ENCODE results near the gene SLC4A2.
A peak's percentile ranks its signal among the peaks of the same experiment; 100 is the strongest.
"Not testable (repeated sequence)": the region's sequence is repeated elsewhere in the genome, so short reads cannot be mapped to it uniquely, and the experiment has no call there.

The SLC4A2 gene

GRCh38 chr7:151059367-151060112, at the start of gene SLC4A2:
Gene SLC4A2 (plus strand): TSS chr7:151059589. CDS start chr7:151061988, 2,399 bp downstream.
- peak; percentile 46 for DNase-seq (ENCODE audit: low read depth)

GRCh38 chr7:151010037-151010306, 49.4 kb upstream of the SLC4A2 start:
- DNase-seq (ENCODE audit: low read depth): no peak

DNA sequence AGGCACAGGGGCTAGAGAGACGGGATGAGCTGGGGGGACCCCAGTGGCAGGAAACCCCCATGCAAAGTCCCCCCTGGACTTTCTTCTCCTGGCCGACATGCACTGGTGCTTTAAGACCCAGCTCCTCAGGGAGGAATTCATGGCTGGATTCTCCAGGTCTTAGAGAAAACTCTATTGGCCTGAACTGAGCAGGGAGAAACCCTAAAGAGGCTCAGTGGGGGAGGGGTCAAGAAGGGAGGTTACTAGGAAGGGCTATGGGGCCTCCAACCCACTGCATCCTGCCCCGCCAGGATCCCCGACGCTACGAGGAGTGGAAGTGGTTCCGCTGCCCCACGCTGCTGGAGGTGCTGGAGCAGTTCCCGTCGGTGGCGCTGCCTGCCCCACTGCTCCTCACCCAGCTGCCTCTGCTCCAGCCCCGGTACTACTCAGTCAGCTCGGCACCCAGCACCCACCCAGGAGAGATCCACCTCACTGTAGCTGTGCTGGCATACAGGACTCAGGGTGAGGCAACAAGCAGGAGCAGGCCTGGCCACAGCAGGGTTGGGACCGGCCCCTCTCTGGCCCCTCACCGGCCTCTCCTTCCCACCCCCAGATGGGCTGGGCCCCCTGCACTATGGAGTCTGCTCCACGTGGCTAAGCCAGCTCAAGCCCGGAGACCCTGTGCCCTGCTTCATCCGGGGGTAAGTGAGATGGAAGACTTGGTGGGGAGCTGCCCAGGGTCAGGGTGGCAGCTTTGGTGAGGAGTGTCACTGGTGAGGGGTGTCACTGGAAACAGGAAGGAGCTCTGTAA, 48.9 kb upstream of the SLC4A2 start:
- no peak for DNase-seq (ENCODE audit: low read depth)

- no peak for DNase-seq (ENCODE audit: low read depth)
Measured at GRCh38 chr7:151011097-151011409, 48.3 kb upstream of the SLC4A2 start.

DNA sequence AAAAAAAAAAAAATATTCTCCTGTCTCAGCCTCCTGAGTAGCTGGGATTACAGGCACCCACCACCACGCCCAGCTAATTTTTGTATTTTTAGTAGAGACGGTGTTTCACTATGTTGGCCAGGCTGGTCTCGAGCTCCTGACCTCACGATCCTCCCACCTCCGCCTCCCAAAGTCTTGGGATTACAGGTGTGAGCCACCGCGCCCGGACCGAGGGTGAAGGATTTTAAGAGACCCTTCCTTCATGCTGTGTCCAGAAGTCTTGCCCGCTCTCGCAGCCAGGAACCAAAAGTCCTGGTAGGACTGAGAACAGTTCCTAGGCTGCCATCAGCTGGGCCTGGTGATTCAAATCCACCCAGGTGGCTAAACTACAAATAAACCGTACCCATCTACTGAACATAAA, 47.8 kb upstream of the SLC4A2 start:
- not testable (repeated sequence) for DNase-seq (ENCODE audit: low read depth)

DNA sequence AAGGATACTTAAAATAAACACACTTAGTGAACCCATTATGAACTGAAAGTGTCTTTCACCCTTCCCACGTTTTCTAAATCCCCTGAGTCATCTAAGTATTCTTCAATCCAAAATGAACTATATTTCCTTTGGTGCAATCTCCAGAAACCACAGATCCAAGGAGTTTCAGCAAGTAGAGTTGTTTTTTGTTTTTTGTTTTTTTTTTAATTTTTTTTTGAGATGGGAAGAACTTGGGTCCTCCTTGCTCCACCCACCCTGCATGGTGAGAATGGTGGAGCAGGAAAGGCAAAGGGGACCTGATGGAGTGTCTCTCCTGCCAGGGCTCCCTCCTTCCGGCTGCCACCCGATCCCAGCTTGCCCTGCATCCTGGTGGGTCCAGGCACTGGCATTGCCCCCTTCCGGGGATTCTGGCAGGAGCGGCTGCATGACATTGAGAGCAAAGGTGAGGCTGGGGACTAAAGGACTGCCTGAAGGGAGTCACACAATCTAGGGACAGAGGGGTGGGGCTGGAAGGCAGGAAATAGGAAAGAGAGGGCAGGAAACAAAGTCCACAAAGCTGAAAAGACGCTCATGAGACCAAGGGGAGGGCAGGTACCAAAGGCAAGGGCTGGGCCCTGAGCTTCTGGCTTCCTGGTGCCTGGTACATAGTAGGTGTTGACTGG, 47.2 kb upstream of the SLC4A2 start:
- DNase-seq (ENCODE audit: low read depth): no peak

DNA sequence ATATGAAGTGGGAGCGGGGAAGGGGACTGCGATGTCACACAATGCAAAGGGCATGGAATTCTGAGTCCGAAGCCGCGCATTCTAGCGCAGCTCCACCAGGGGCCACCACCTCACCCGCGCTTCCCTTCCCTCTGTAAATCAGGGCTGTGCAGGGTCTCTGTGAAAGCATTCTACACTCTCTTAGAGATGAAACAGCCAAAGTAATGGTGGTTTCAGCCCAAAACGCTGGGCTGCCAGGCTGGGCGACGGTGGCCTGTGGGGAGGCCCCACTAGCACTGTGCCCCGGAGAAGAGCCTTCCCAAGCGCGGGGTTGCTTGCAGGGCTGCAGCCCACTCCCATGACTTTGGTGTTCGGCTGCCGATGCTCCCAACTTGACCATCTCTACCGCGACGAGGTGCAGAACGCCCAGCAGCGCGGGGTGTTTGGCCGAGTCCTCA, 46.5 kb upstream of the SLC4A2 start:
- DNase-seq (ENCODE audit: low read depth): no peak

DNA sequence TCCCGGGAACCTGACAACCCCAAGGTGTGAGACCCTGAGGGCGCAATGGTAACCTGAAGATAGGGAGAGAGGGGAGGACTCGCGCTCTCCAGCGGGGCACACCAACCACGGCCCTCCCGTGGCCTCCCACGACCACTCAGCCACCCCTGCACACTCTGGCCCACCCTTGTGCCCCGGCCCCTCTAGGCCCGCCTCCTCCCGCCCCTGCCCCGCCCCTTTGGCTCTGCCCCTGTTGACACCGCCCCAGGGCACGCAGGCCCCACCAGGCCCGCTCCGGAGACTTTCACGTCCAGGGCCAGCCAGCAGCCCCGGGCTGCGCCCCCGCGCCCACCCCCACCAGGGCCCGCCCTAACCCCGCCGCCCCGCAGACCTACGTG, 46.0 kb upstream of the SLC4A2 start:
- DNase-seq (ENCODE audit: low read depth): no peak

DNA sequence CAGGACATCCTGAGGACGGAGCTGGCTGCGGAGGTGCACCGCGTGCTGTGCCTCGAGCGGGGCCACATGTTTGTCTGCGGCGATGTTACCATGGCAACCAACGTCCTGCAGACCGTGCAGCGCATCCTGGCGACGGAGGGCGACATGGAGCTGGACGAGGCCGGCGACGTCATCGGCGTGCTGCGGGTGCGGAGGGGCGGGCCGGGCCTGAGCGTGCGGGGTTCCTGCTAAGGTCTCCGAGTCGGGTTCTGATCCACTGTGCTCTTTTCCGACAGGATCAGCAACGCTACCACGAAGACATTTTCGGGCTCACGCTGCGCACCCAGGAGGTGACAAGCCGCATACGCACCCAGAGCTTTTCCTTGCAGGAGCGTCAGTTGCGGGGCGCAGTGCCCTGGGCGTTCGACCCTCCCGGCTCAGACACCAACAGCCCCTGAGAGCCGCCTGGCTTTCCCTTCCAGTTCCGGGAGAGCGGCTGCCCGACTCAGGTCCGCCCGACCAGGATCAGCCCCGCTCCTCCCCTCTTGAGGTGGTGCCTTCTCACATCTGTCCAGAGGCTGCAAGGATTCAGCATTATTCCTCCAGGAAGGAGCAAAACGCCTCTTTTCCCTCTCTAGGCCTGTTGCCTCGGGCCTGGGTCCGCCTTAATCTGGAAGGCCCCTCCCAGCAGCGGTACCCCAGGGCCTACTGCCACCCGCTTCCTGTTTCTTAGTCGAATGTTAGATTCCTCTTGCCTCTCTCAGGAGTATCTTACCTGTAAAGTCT, 45.5 kb upstream of the SLC4A2 start:
- peak; percentile 77 for DNase-seq (ENCODE audit: low read depth)

- no peak for DNase-seq (ENCODE audit: low read depth)
Measured at GRCh38 chr7:151014950-151015349, 44.4 kb upstream of the SLC4A2 start.

DNA sequence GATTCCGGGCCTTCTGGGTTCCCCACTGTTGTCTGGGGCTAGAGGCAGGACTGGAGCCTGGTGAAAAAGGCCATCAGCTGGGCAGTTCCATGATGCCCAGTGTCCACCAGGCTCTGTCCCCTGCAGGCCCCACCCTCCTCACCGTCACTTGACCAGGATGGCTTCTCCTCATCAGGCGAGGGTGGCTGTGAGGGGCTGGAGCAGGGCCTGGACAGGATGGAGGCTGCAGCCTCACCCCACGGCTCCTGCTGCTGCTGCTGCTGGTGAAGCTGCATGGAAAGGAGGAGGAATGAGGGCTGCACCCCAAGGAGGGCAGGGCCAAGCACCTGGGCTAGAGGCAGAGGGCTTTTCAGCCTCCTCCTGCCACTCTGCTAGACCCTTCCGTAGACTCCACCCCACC, 43.4 kb upstream of the SLC4A2 start:
- DNase-seq (ENCODE audit: low read depth): no peak

- no peak for DNase-seq (ENCODE audit: low read depth)
Measured at GRCh38 chr7:151016505-151016904, 42.9 kb upstream of the SLC4A2 start.

GRCh38 chr7:151016942-151017341, 42.4 kb upstream of the SLC4A2 start:
- DNase-seq (ENCODE audit: low read depth): no peak

GRCh38 chr7:151017370-151017952, 41.9 kb upstream of the SLC4A2 start:
- no peak for DNase-seq (ENCODE audit: low read depth)

DNA sequence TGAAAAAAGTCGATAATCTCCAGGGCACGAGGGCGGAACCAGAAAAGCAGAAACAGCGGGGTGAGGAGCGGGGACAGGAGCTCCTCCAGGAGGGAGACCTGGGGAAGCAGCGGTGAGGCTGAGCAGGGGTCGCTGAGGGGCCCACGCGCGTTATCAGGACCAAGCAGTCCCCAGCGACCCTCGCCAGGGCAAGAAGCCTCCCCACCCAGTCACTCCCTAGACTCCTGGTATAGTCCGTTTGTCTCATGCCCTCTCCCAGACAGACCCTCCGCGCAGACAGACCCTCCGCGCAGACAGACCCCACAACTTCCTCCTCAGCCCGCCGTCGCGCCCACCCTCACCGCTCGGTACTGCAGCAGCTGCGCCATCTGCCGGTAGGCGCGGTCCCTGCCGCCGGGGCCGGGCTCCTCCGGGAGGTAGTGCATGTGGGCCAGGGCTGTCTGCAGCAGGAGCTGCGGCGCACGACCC, 41.4 kb upstream of the SLC4A2 start:
- peak; percentile 78 for DNase-seq (ENCODE audit: low read depth)

DNA sequence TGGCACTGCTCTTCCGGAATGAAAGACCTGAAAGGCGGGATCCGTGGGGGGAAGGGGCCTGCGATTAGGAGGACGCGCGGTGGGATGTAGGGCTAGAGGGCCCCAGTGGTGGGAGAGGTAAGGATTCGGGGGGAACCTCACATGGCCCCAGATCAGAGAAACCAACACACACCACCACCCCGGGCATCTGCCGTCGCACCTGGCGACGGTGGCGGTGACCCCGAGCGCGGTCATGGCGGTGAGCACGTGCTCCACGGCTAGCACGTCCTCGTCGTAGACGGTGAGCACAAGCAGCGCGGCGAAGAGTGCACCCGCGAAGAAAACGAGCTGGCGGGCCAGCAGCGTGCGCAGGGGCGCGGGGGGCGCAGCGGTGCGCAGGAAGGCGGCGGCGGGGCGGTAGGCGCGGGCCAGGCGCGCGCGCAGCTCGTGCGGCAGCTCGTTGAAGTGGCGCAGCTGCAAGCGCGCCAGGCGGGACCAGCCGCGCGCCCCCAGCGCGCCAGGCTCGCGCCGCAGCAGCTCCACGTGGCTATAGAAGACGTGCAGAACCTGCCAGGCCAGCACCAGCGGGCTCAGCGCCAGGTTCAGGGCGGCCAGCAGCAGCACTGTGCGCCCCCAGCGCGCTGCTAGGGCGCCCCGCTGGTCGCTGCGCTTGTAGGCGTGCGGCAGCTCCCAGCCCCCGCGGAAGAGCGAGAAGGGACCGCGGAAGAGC, 40.8 kb upstream of the SLC4A2 start:
- DNase-seq (ENCODE audit: low read depth): no peak

DNA sequence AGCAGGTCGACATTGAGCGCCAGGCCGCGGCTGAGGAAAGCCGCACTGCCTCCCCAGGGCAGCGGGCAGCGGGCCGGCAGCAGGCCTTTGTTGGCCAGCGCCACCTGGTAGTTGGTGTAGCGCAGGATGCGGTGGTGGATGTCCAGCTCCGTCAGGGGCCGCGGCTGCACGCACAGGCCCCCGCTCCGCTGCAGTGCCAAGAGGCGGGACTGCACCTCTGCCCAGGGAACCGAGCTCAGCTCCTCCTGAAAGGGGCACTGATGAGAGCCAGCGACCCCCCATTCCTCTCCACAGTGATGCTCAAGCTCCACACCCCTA, 40.3 kb upstream of the SLC4A2 start:
- DNase-seq (ENCODE audit: low read depth): no peak

DNA sequence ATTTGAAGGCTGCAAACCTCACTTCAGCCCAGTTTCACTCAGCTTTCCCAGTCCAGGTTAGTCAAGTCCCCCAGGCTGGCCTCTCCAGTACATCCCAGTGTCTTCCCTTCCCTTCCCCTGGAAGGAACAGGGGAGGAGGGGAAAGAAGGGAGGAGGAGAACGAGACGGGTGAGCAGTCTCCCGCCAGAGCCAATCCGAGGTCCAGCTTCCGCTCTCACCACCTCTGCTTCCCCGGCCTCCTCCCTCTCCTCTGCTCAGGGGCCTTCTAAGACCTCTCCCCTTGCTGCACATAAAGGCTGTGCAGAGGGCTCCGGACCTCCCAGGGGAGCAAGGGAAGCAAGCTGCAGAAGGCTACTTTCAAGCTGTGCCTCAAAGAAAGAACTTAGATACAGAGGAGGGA, 39.2 kb upstream of the SLC4A2 start:
- DNase-seq (ENCODE audit: low read depth): no peak

- no peak for DNase-seq (ENCODE audit: low read depth)
Measured at GRCh38 chr7:151023232-151023631, 36.2 kb upstream of the SLC4A2 start.

DNA sequence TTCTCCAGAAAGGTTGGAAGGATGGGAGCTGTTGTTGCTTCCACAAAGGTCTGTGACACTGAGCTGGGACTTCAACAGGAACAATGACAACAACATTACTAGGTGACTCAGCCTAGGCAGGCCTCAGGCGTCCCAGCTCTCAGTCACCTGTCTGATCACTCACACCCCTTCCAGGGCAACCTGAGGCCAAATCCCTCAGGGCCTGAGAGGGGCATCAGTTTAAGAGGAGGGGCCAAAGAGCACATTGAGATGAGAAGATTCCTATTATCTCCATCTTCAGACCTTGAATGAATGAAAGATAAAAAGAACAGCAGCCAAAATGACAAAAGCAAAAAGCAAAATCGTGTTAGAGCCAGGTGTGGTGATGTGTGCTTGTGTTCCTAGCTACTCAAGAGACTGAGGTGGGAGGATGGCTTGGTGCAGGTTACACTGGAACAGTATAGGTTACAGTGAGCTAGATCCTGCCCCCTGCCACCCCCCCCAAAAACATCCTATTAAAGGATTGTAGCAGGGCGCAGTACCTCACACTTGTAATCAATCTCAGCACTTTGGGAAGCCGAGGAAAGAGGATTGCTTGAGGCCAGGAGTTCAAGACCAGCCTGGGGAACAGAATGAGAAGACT, 34.8 kb upstream of the SLC4A2 start, which contains the start of gene ATG9B:
TSS of gene ATG9B (minus strand) at position 60 of the 622 bp plus-strand sequence. CDS start 71 bp downstream, outside the sequence.
- no peak for DNase-seq (ENCODE audit: low read depth)

Measured in stimulated activated CD8-positive, alpha-beta memory T cell treated with anti-CD3 and anti-CD28 coated beads, Interleukin-15, amount 100 ng/mL, for 1 hour (primary cell).